ENCODE data around the gene BABAM2. TPM values are rescaled to one million over a fixed set of nuclear protein-coding genes. Genes with fewer than 3 reads are reported as not detected.

The BABAM2 gene
- total RNA-seq, 6 experiments from 2014 or later = 17.1 to 39.4 (median 25.5) TPM

- intact Hi-C loops (cut with DNase I) = no loop called here
- WGBS (ENCODE audit: insufficient coverage, low coverage, low lambda C conversion rate, missing lambda C conversion rate) = 92% methylated on average over 7 of the region's 7 CpGs
- no peak for ATAC-seq
Measured at GRCh38 chr2:28311660-28312249, 421.2 kb downstream of the BABAM2 start.

GRCh38 chr2:28312307-28313219 lies 422.0 kb downstream of the BABAM2 start:
- H3K4me3 ChIP-seq = no peak overlapping the region
- H3K27me3 ChIP-seq = no peaks in the 10 kb centered on the region
- ATAC-seq (no peak), DNase-seq (no peak)
- TF ChIP-seq POLR2A (IDR thresholded peaks at IDR 0.05) = no peak
- TF ChIP-seq CTCF (IDR thresholded peaks at IDR 0.05) = no peak
- 81% methylated on average over 5 of the region's 6 CpGs for WGBS (ENCODE audit: insufficient coverage, low coverage, low lambda C conversion rate, missing lambda C conversion rate)
- H3K4me1 ChIP-seq = no peaks in the 10 kb centered on the region
- intact Hi-C loops (cut with DNase I) = no loop called here
- H3K27ac ChIP-seq = no peak overlapping the region
- no peaks in the 10 kb centered on the region for H3K36me3 ChIP-seq
- H3K9me3 ChIP-seq = no peaks in the 10 kb centered on the region

More at GRCh38 chr2:28311660-28312249, 421.2 kb downstream of the BABAM2 start:
- no peaks in the 10 kb centered on the region for H3K27me3 ChIP-seq
- no peaks in the 10 kb centered on the region for H3K9me3 ChIP-seq
- DNase-seq = no peak
- no peaks in the 10 kb centered on the region for H3K4me1 ChIP-seq
- no peak overlapping the region for H3K27ac ChIP-seq
- H3K36me3 ChIP-seq = no peaks in the 10 kb centered on the region
- TF ChIP-seq CTCF (IDR thresholded peaks at IDR 0.05) = no peak
- no peak for TF ChIP-seq POLR2A (IDR thresholded peaks at IDR 0.05)
- no peak overlapping the region for H3K4me3 ChIP-seq

- TF ChIP-seq CTCF (IDR thresholded peaks at IDR 0.05) (no peak), POLR2A (IDR thresholded peaks at IDR 0.05) (no peak)
Measured at GRCh38 chr2:28313220-28313784, 422.8 kb downstream of the BABAM2 start.

GRCh38 chr2:28314968-28315367 lies 424.4 kb downstream of the BABAM2 start:
- no peaks in the 10 kb centered on the region for H3K36me3 ChIP-seq
- DNase-seq (no peak), ATAC-seq (no peak)
- no peak overlapping the region for H3K27ac ChIP-seq
- no peaks in the 10 kb centered on the region for H3K4me1 ChIP-seq
- no peak for TF ChIP-seq CTCF (IDR thresholded peaks at IDR 0.05)
- TF ChIP-seq POLR2A (IDR thresholded peaks at IDR 0.05) = no peak
- intact Hi-C loops (cut with DNase I) = no loop called here
- no peaks in the 10 kb centered on the region for H3K27me3 ChIP-seq
- no peaks in the 10 kb centered on the region for H3K9me3 ChIP-seq
- no peak overlapping the region for H3K4me3 ChIP-seq

More at GRCh38 chr2:28313220-28313784, 422.8 kb downstream of the BABAM2 start:
- no peaks in the 10 kb centered on the region for H3K27me3 ChIP-seq
- no peaks in the 10 kb centered on the region for H3K36me3 ChIP-seq
- intact Hi-C loops (cut with DNase I) = no loop called here
- 98% methylated on average over 5 of the region's 6 CpGs for WGBS (ENCODE audit: insufficient coverage, low coverage, low lambda C conversion rate, missing lambda C conversion rate)
- no peak for DNase-seq
- ATAC-seq = no peak
- no peaks in the 10 kb centered on the region for H3K4me1 ChIP-seq
- H3K9me3 ChIP-seq = no peaks in the 10 kb centered on the region
- H3K4me3 ChIP-seq = no peak overlapping the region
- H3K27ac ChIP-seq = no peak overlapping the region

Measured in right lobe of liver (tissue), 6 donors.